ENCODE results near the gene KCTD14. TPM values are rescaled to one million over a fixed set of nuclear protein-coding genes. Genes with fewer than 3 reads are reported as not detected.

Gene KCTD14
- total RNA-seq = 0.48 and 1.3 TPM in 2 replicates

DNA sequence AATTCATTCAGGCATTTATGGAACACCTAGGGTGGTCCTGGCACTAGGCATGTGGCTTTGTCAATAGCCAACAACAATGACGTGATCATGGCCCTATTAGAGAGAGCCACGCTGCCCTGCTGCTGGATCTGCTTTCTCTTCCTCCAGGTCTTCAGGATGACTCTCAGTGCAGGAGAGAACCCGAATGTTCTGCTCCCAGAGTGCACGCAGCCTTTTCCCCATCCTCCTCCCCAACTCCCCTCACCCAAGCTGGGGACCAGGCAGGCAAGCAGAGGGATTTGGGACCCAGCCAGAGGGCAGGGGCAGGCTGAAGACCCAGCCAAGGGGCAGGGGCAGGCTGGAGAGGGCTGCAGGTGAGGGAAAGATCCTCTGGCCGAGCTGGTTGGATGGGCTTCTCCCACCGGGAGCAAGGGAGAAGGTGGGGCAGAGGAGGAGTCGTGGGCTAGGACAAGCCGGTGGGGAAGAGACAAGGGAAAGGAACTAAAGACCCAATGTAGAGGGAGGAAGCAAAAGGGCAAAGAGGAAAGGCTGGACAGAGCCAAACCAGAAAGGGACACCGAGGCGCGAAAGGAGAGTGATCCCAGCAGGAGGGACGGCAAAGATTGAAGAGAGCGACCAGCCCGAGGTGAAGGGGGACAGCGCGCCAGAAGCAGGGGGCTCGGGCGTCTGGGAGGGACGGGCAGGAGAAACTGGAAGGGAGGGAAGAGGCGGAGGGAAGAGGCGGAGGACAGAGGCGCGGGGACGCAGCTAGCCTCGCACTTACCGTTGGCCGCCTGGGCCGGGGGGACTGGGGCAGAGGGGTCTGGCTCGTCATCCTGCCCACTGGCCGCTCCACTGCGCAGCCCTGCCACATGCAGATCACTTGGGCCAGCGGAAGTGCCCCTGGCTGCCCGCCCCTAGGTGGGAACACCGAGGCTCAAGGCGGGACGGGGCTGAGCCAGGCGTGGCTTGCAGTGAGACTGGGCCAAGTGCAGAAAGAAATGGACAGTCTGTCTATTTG lies at the start of gene KCTD14:
TSS of gene KCTD14 (minus strand) at position 880 of the 1,000 bp plus-strand sequence. CDS start at position 853, 27 bp downstream.

GRCh38 chr11:78063440-78064181 lies 40.5 kb upstream of the KCTD14 start, which contains the start of gene THRSP:
THRSP (plus strand) TSS chr11:78063861; CDS start chr11:78063882, 21 bp downstream.

GRCh38 chr11:77994434-77995362 lies 28.4 kb downstream of the KCTD14 start, which contains the start of gene INTS4:
INTS4 (minus strand) TSS chr11:77994668; CDS start chr11:77994643, 25 bp downstream.

Other genes with a start within 250 kb of the KCTD14 start
- 35.9 and 45.8 TPM in 2 replicates for gene RSF1, start 202.6 kb downstream of the KCTD14 start, total RNA-seq
- 24.5 and 25.2 TPM in 2 replicates for gene AAMDC, start 202.1 kb downstream of the KCTD14 start, total RNA-seq
- gene INTS4, start 28.6 kb downstream of the KCTD14 start, total RNA-seq = 36.6 and 43.1 TPM in 2 replicates
- gene THRSP, start 40.6 kb upstream of the KCTD14 start, total RNA-seq = not detected in 2 replicates
- gene NDUFC2, start 56.6 kb upstream of the KCTD14 start, total RNA-seq = 84.4 and 134 TPM in 2 replicates
- 24.7 and 25.5 TPM in 2 replicates for gene ALG8, start 116.3 kb upstream of the KCTD14 start, total RNA-seq
- gene KCTD21, start 165.3 kb upstream of the KCTD14 start, total RNA-seq = 10.2 and 10.8 TPM in 2 replicates
- gene USP35, start 165.6 kb upstream of the KCTD14 start, total RNA-seq = 7.7 and 10.5 TPM in 2 replicates